ENCODE measurements around the gene GID4.

- no peak for TF ChIP-seq CTCF (IDR thresholded peaks at IDR 0.05)
- TF ChIP-seq POLR2A (IDR thresholded peaks at IDR 0.05), result no peak
These were observed 26.3 kb downstream of the GID4 start for GRCh38 chr17:18065546-18065945.

Measured in right lobe of liver (tissue), 4 donors.